KBM-7 (cell line): ENCODE data around the gene LDHB.
"Not testable (repeated sequence)": the region's sequence is repeated elsewhere in the genome, so short reads cannot be mapped to it uniquely, and the experiment has no call there.

Experiments
- DNase-seq: peaks from one replicate; pipeline ENCODE4 v3.0.0-alpha.2; 2015
- in situ Hi-C: fragments of 300-500 bp; cut with MboI; formaldehyde crosslinking; loops from 2 replicates; pipeline ENCODE4 v1.14.3; 2020; ENCODE audit warnings: low sequenced_read_pairs, low pct_unique_long_range_greater_than_20kb, mixed read lengths

Gene LDHB

GRCh38 chr12:21618566-21618965 is 39.1 kb downstream of the LDHB start:
- no peak for DNase-seq
- in situ Hi-C loops = no loop called here

- in situ Hi-C loops = no loop called here
These were observed 40.6 kb downstream of the LDHB start for GRCh38 chr12:21617030-21617429.

GRCh38 chr12:21615431-21615830 is 42.2 kb downstream of the LDHB start:
- in situ Hi-C loops = no loop called here
- peak; percentile 78 for DNase-seq

More at GRCh38 chr12:21617030-21617429, 40.6 kb downstream of the LDHB start:
- DNase-seq = no peak

GRCh38 chr12:21614506-21614905 is 43.1 kb downstream of the LDHB start:
- in situ Hi-C loops = no loop called here

GRCh38 chr12:21613931-21614330 is 43.7 kb downstream of the LDHB start:
- in situ Hi-C loops = no loop called here
- DNase-seq = no peak

More at GRCh38 chr12:21614506-21614905, 43.1 kb downstream of the LDHB start:
- peak; percentile 36 for DNase-seq

GRCh38 chr12:21608196-21608595 is 49.4 kb downstream of the LDHB start:
- in situ Hi-C loops = no loop called here
- no peak for DNase-seq

GRCh38 chr12:21607701-21608100 is 49.9 kb downstream of the LDHB start:
- in situ Hi-C loops = no loop called here
- peak; percentile 51 for DNase-seq

- in situ Hi-C loops = no loop called here
- DNase-seq = no peak
These were observed 51.5 kb downstream of the LDHB start for GRCh38 chr12:21606175-21606574.

- in situ Hi-C loops = no loop called here
- DNase-seq = no peak
These were observed 53.2 kb downstream of the LDHB start, which contains the start of gene GYS2 for GRCh38 chr12:21604245-21605101. GYS2 (minus strand) TSS chr12:21604847; CDS start chr12:21604592, 255 bp downstream.

- no peak for DNase-seq
- in situ Hi-C loops = no loop called here
These were observed 54.9 kb downstream of the LDHB start for GRCh38 chr12:21602774-21603173.

- DNase-seq = no peak
- in situ Hi-C loops = no loop called here
These were observed 57.4 kb downstream of the LDHB start for GRCh38 chr12:21600196-21600595.

GRCh38 chr12:21599143-21599999 is 58.3 kb downstream of the LDHB start:
- in situ Hi-C loops = no loop called here
- DNase-seq = no peak

GRCh38 chr12:21598651-21599050 is 59.0 kb downstream of the LDHB start:
- in situ Hi-C loops = no loop called here
- no peak for DNase-seq

GRCh38 chr12:21595356-21595755 is 62.3 kb downstream of the LDHB start:
- in situ Hi-C loops, DNase-seq: not testable (repeated sequence)

GRCh38 chr12:21585485-21585884 is 72.2 kb downstream of the LDHB start:
- DNase-seq = no peak
- in situ Hi-C loops = no loop called here
